Body of pancreas (tissue), 4 donors: ENCODE data around the gene MLH1. TPM values are rescaled to one million over a fixed set of nuclear protein-coding genes. Genes with fewer than 3 reads are reported as not detected.

Experiments used
- ATAC-seq: fragments of 150-250 bp; one replicate; pipeline ENCODE4 v1.9.1; 2016
- DNase-seq, 4 donors: peaks; one replicate each; pipeline ENCODE4 v3.0.0-alpha.2; 2019
- H3K27ac ChIP-seq, 4 donors: fragments of 200-600 bp; sonication (generic); 1 replicate in 3 of 4; 2 replicates in 1 of 4; pipeline versions ENCODE4 v1.5.1 to v1.6.1; 2016 to 2019; ENCODE audit warnings: mild to moderate bottlenecking in 1 of 4, mixed read lengths in 1 of 4, moderate library complexity in 1 of 4
- H3K27me3 ChIP-seq, 2 donors: fragments of 200-600 bp; sonication (generic); one replicate each; pipeline ENCODE4 v1.6.0; 2016; ENCODE audit warnings: mild to moderate bottlenecking in 1 of 2
- H3K36me3 ChIP-seq, 2 donors: fragments of 200-600 bp; sonication (generic); replicated peaks in 1 of 2; 2 replicates each; pipeline ENCODE4 v1.5.1; 2016; ENCODE audit warnings: low read depth in 2 of 2; ENCODE audit not compliant: insufficient read depth in 1 of 2
- H3K4me1 ChIP-seq: fragments of 200-600 bp; sonication (generic); one replicate; pipeline ENCODE4 v1.6.0; 2016
- H3K4me3 ChIP-seq, 2 donors: fragments of 200-600 bp; sonication (generic); 1 replicate in 1 of 2; 2 replicates in 1 of 2; pipeline ENCODE4 v1.5.1; 2016 to 2019
- H3K9me3 ChIP-seq, 3 donors: fragments of 200-600 bp; sonication (generic); 1 replicate in 2 of 3; 2 replicates in 1 of 3; pipeline ENCODE4 v1.5.1; 2016
- CTCF ChIP-seq, 7 experiments: fragments of 450-650 bp in 4 of 7; fragments of 200-600 bp in 3 of 7; sonication (generic) in 3 of 7; IDR thresholded peaks; one replicate each; pipeline ENCODE4 v1.5.1; 2016 to 2019; ENCODE audit warnings: antibody characterized with exemption in 7 of 7
- POLR2A ChIP-seq, 3 donors: fragments of 450-650 bp; IDR thresholded peaks; one replicate each; pipeline ENCODE4 v1.6.1; 2016; ENCODE audit warnings: antibody characterized with exemption in 3 of 3, mild to moderate bottlenecking in 2 of 3
- WGBS, 2 donors: methylation state at CpG; one replicate each; pipeline ENCODE4 v1.1.5; 2017; 5-methylcytosine and 5-hydroxymethylcytosine counted together
- intact Hi-C: fragments of 100-400 bp; cut with DNase I; formaldehyde crosslinking; loops from one replicate; pipeline ENCODE4 v1.15.1; 2023
- total RNA-seq, 2 donors: library from RNA; depleted of rRNA; stranded (reverse); fragments of >200 nt; gene quantifications; one replicate each; pipeline ENCODE4 v1.1.0, GENCODE V29; 2016

Gene MLH1
- total RNA-seq, 2 donors from 2014 or later = 16.9 to 38.9 TPM

GRCh38 chr3:37029516-37030163 lies 36.3 kb downstream of the MLH1 start:
- no peak for ATAC-seq
- no peak overlapping the region for H3K4me3 ChIP-seq
- TF ChIP-seq POLR2A (IDR thresholded peaks at IDR 0.05) (no peak), CTCF (IDR thresholded peaks at IDR 0.05) (no peak)
- no peak for DNase-seq
- H3K4me1 ChIP-seq = no peaks in the 10 kb centered on the region
- peaks cover 0 to 5% of the 10 kb centered on the region in 2 donors for H3K36me3 ChIP-seq
- no peaks in the 10 kb centered on the region for H3K9me3 ChIP-seq
- intact Hi-C loops = no loop called here
- H3K27ac ChIP-seq = no peak overlapping the region
- H3K27me3 ChIP-seq = no peaks in the 10 kb centered on the region

- peak overlapping the region in 1 of 4 donors; percentile 22 for H3K27ac ChIP-seq
- peaks cover 0 to 5% of the 10 kb centered on the region in 2 donors for H3K36me3 ChIP-seq
Measured at GRCh38 chr3:37030588-37030987, 37.3 kb downstream of the MLH1 start.

GRCh38 chr3:37031096-37031682 lies 37.9 kb downstream of the MLH1 start:
- ATAC-seq (peak; percentile 32), DNase-seq (peak in 1 of 4 donors; percentile 27)
- no peaks in the 10 kb centered on the region for H3K4me1 ChIP-seq
- intact Hi-C loops = no loop called here
- no peaks in the 10 kb centered on the region for H3K27me3 ChIP-seq
- 76 to 78% methylated on average over 5 to 7 of the region's 7 CpGs for WGBS, 2 donors
- H3K9me3 ChIP-seq = peaks cover 0 to 5% (median 0%) of the 10 kb centered on the region in 3 donors
- TF ChIP-seq CTCF (IDR thresholded peaks at IDR 0.05) (no peak), POLR2A (IDR thresholded peaks at IDR 0.05) (no peak)
- no peak overlapping the region for H3K27ac ChIP-seq
- no peak overlapping the region for H3K4me3 ChIP-seq
- H3K36me3 ChIP-seq = peaks cover 0 to 5% of the 10 kb centered on the region in 2 donors

More at GRCh38 chr3:37030588-37030987, 37.3 kb downstream of the MLH1 start:
- 71 to 72% methylated on average over 3 of the region's 3 CpGs for WGBS, 2 donors
- no peak for TF ChIP-seq CTCF (IDR thresholded peaks at IDR 0.05)
- TF ChIP-seq POLR2A (IDR thresholded peaks at IDR 0.05) = no peak
- Histone ChIP-seq H3K27me3 (no peaks in the 10 kb centered on the region), H3K9me3 (no peaks in the 10 kb centered on the region), H3K4me1 (no peaks in the 10 kb centered on the region), H3K4me3 (no peak overlapping the region)
- intact Hi-C loops = no loop called here
- no peak for ATAC-seq
- no peak for DNase-seq

GRCh38 chr3:37032961-37033360 lies 39.6 kb downstream of the MLH1 start:
- no peak for TF ChIP-seq POLR2A (IDR thresholded peaks at IDR 0.05)
- no peak for TF ChIP-seq CTCF (IDR thresholded peaks at IDR 0.05)
- peak in 1 of 4 donors; percentile 30 for DNase-seq

More at GRCh38 chr3:37032961-37033360, 39.6 kb downstream of the MLH1 start:
- no peak overlapping the region for H3K4me3 ChIP-seq
- H3K36me3 ChIP-seq = peaks cover 0 to 5% of the 10 kb centered on the region in 2 donors
- peaks cover 0 to 8% (median 0%) of the 10 kb centered on the region in 3 donors for H3K9me3 ChIP-seq
- 83 to 86% methylated on average over 10 of the region's 10 CpGs for WGBS, 2 donors
- H3K27me3 ChIP-seq = no peaks in the 10 kb centered on the region
- ATAC-seq = peak; percentile 58
- no peaks in the 10 kb centered on the region for H3K4me1 ChIP-seq
- intact Hi-C loops = no loop called here
- H3K27ac ChIP-seq = peak overlapping the region in 1 of 4 donors; percentile 13
